Measurements from ENCODE around the gene IL1F10.

IL1F10 gene

GRCh38 chr2:113060796-113061195, 7.0 kb upstream of the IL1F10 start:
- TF ChIP-seq EZH2phosphoT487 (IDR thresholded peaks at IDR 0.05; ENCODE audit: low read depth) = no peak
- TF ChIP-seq, protein P1, sequence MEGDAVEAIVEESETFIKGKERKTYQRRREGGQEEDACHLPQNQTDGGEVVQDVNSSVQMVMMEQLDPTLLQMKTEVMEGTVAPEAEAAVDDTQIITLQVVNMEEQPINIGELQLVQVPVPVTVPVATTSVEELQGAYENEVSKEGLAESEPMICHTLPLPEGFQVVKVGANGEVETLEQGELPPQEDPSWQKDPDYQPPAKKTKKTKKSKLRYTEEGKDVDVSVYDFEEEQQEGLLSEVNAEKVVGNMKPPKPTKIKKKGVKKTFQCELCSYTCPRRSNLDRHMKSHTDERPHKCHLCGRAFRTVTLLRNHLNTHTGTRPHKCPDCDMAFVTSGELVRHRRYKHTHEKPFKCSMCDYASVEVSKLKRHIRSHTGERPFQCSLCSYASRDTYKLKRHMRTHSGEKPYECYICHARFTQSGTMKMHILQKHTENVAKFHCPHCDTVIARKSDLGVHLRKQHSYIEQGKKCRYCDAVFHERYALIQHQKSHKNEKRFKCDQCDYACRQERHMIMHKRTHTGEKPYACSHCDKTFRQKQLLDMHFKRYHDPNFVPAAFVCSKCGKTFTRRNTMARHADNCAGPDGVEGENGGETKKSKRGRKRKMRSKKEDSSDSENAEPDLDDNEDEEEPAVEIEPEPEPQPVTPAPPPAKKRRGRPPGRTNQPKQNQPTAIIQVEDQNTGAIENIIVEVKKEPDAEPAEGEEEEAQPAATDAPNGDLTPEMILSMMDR (IDR thresholded peaks at IDR 0.05; ENCODE audit: low read depth, low read length) = no peak
- H4K20me1 ChIP-seq (ENCODE audit: insufficient read depth, low read length) = no peaks in the 10 kb centered on the region
- no peaks in the 10 kb centered on the region for H3K36me3 ChIP-seq (replicated peaks; ENCODE audit: low read depth, low read length)
- no peak overlapping the region for H3K9ac ChIP-seq (ENCODE audit: low read length)
- no peak overlapping the region for H3K27ac ChIP-seq (ENCODE audit: low read length)
- no peak overlapping the region for H3K4me3 ChIP-seq (ENCODE audit: low read length)
- H3K27me3 ChIP-seq (ENCODE audit: low read depth, low read length) = no peaks in the 10 kb centered on the region
- H3K9me3 ChIP-seq (ENCODE audit: insufficient read depth, low read length) = no peaks in the 10 kb centered on the region
- H3K79me2 ChIP-seq (ENCODE audit: low read length) = no peaks in the 10 kb centered on the region
- no peaks in the 10 kb centered on the region for H3K4me1 ChIP-seq (ENCODE audit: low read length)
- H3K4me2 ChIP-seq (ENCODE audit: low read length) = no peak overlapping the region
- no peak overlapping the region for H2AFZ ChIP-seq (ENCODE audit: low read depth, low read length)

DNA sequence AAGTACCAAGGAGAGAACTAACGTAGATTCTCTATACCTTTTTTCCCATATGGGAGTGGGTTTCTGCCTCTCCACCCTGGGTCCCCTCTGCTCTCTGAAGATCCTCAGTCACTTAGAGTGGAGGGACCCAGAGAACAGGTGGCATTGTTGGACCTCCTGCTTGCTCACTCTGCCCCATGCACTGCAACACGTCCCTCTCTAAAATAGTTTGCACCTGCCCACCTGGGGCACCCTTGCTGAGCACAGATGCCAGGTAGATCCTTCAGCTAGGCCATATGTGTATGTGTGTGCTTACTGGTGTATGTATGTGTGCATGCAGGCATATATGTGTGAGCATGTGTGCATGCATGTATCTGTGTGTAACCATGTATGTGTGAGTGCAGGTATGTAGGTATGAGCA, 6.5 kb upstream of the IL1F10 start:
- Histone ChIP-seq H3K27ac (ENCODE audit: low read length) (no peak overlapping the region), H3K4me3 (ENCODE audit: low read length) (no peak overlapping the region), H3K9ac (ENCODE audit: low read length) (no peak overlapping the region), H3K36me3 (replicated peaks; ENCODE audit: low read depth, low read length) (no peaks in the 10 kb centered on the region), H3K9me3 (ENCODE audit: insufficient read depth, low read length) (no peaks in the 10 kb centered on the region), H3K27me3 (ENCODE audit: low read depth, low read length) (no peaks in the 10 kb centered on the region), H3K79me2 (ENCODE audit: low read length) (no peaks in the 10 kb centered on the region), H3K4me1 (ENCODE audit: low read length) (no peaks in the 10 kb centered on the region), H4K20me1 (ENCODE audit: insufficient read depth, low read length) (no peaks in the 10 kb centered on the region), H3K4me2 (ENCODE audit: low read length) (no peak overlapping the region), H2AFZ (ENCODE audit: low read depth, low read length) (no peak overlapping the region)
- TF ChIP-seq, protein P1 (IDR thresholded peaks at IDR 0.05; ENCODE audit: low read depth, low read length) = no peak
- no peak for TF ChIP-seq EZH2phosphoT487 (IDR thresholded peaks at IDR 0.05; ENCODE audit: low read depth)

DNA sequence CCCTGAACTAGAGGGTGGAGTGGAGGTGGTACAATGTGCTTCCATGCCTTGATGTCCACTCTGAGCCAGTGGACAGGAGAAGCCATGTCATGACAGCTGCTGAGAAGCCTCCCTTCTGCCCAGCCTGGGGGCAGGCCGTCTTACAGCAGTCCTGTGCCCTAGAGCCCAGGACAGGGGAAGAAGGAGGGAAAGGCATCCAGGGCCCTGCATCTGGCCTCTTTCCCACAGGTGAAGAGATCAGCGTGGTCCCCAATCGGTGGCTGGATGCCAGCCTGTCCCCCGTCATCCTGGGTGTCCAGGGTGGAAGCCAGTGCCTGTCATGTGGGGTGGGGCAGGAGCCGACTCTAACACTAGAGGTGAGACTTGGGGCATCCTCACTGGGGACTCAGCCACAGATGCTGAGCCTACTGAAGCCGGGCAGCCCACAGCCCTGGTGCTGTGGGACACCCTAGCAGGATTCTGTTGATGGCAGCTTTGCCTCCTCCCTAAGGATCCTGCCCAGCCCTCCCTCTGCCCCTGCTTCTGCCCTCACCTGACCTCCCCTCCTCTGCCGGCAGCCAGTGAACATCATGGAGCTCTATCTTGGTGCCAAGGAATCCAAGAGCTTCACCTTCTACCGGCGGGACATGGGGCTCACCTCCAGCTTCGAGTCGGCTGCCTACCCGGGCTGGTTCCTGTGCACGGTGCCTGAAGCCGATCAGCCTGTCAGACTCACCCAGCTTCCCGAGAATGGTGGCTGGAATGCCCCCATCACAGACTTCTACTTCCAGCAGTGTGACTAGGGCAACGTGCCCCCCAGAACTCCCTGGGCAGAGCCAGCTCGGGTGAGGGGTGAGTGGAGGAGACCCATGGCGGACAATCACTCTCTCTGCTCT, 5.6 kb upstream of the IL1F10 start:
- no peaks in the 10 kb centered on the region for H3K4me1 ChIP-seq (ENCODE audit: low read length)
- H3K9me3 ChIP-seq (ENCODE audit: insufficient read depth, low read length) = no peaks in the 10 kb centered on the region
- H3K9ac ChIP-seq (ENCODE audit: low read length) = no peak overlapping the region
- no peak overlapping the region for H2AFZ ChIP-seq (ENCODE audit: low read depth, low read length)
- TF ChIP-seq EZH2phosphoT487 (IDR thresholded peaks at IDR 0.05; ENCODE audit: low read depth) = no peak
- TF ChIP-seq, protein P1 (IDR thresholded peaks at IDR 0.05; ENCODE audit: low read depth, low read length) = no peak
- H3K27ac ChIP-seq (ENCODE audit: low read length) = no peak overlapping the region
- no peaks in the 10 kb centered on the region for H4K20me1 ChIP-seq (ENCODE audit: insufficient read depth, low read length)
- H3K79me2 ChIP-seq (ENCODE audit: low read length) = no peaks in the 10 kb centered on the region
- no peaks in the 10 kb centered on the region for H3K27me3 ChIP-seq (ENCODE audit: low read depth, low read length)
- no peak overlapping the region for H3K4me2 ChIP-seq (ENCODE audit: low read length)
- H3K4me3 ChIP-seq (ENCODE audit: low read length) = no peak overlapping the region
- H3K36me3 ChIP-seq (replicated peaks; ENCODE audit: low read depth, low read length) = no peaks in the 10 kb centered on the region

DNA sequence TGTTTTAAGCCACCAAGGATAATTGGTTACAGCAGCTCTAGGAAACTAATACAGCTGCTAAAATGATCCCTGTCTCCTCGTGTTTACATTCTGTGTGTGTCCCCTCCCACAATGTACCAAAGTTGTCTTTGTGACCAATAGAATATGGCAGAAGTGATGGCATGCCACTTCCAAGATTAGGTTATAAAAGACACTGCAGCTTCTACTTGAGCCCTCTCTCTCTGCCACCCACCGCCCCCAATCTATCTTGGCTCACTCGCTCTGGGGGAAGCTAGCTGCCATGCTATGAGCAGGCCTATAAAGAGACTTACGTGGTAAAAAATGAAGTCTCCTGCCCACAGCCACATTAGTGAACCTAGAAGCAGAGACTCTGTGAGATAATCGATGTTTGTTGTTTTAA, 3.5 kb upstream of the IL1F10 start:
- Histone ChIP-seq H3K27me3 (ENCODE audit: low read depth, low read length) (no peaks in the 10 kb centered on the region), H3K79me2 (ENCODE audit: low read length) (no peaks in the 10 kb centered on the region), H3K4me3 (ENCODE audit: low read length) (no peak overlapping the region), H2AFZ (ENCODE audit: low read depth, low read length) (no peak overlapping the region), H3K9me3 (ENCODE audit: insufficient read depth, low read length) (no peaks in the 10 kb centered on the region), H4K20me1 (ENCODE audit: insufficient read depth, low read length) (no peaks in the 10 kb centered on the region), H3K4me2 (ENCODE audit: low read length) (no peak overlapping the region), H3K36me3 (replicated peaks; ENCODE audit: low read depth, low read length) (no peaks in the 10 kb centered on the region), H3K9ac (ENCODE audit: low read length) (no peak overlapping the region), H3K27ac (ENCODE audit: low read length) (no peak overlapping the region), H3K4me1 (ENCODE audit: low read length) (no peaks in the 10 kb centered on the region)
- TF ChIP-seq, protein P1 (IDR thresholded peaks at IDR 0.05; ENCODE audit: low read depth, low read length) = no peak
- TF ChIP-seq EZH2phosphoT487 (IDR thresholded peaks at IDR 0.05; ENCODE audit: low read depth) = no peak

All from OCI-LY3 (cell line).